Measurements from ENCODE around the gene SVIL. TPM values are rescaled to one million over a fixed set of nuclear protein-coding genes. Genes with fewer than 3 reads are reported as not detected.
A peak's percentile ranks its signal among the peaks of the same experiment; 100 is the strongest.
"Not testable (repeated sequence)": the region's sequence is repeated elsewhere in the genome, so short reads cannot be mapped to it uniquely, and the experiment has no call there.

The SVIL gene
- polyA plus RNA-seq, 4 donors: 6.7 to 26.4 (median 9.8) TPM

GRCh38 chr10:29540016-29540415 lies 94.8 kb downstream of the SVIL start:
- Histone ChIP-seq H3K27me3 (ENCODE audit: control insufficient read depth in 3 of 3, insufficient read depth in 3 of 3, low read length in 3 of 3) (no peaks in the 10 kb centered on the region), H3K9me3 (ENCODE audit: control insufficient read depth in 2 of 2, insufficient read depth in 1 of 2, low read depth in 1 of 2, low read length in 1 of 2) (no peaks in the 10 kb centered on the region), H3K36me3 (ENCODE audit: control insufficient read depth in 3 of 3, insufficient read depth in 2 of 3, low read depth in 1 of 3, low read length in 3 of 3) (peaks cover 0 to 21% (median 0%) of the 10 kb centered on the region in 3 donors), H3K27ac (ENCODE audit: low read depth in 1 of 3, low read length in 2 of 3) (no peak overlapping the region), H3K4me3 (ENCODE audit: low read depth in 1 of 3, low read length in 3 of 3) (no peak overlapping the region), H3K4me1 (ENCODE audit: control insufficient read depth in 3 of 3, insufficient read depth in 2 of 3, low read depth in 1 of 3, low read length in 2 of 3) (peaks cover 0 to 9% (median 0%) of the 10 kb centered on the region in 3 donors)
- no peak for DNase-seq
- FAIRE-seq: no peak
- 90 to 94% (median 93%) methylated on average over 10 of the region's 10 CpGs for WGBS, 3 donors

GRCh38 chr10:29539412-29539811 lies 95.4 kb downstream of the SVIL start:
- WGBS, 3 donors: 84 to 89% (median 87%) methylated on average over 6 of the region's 6 CpGs
- FAIRE-seq (no peak), DNase-seq (no peak)
- H3K27me3 ChIP-seq (ENCODE audit: control insufficient read depth in 3 of 3, insufficient read depth in 3 of 3, low read length in 3 of 3): no peaks in the 10 kb centered on the region
- H3K9me3 ChIP-seq (ENCODE audit: control insufficient read depth in 2 of 2, insufficient read depth in 1 of 2, low read depth in 1 of 2, low read length in 1 of 2): no peaks in the 10 kb centered on the region
- no peak overlapping the region for H3K27ac ChIP-seq (ENCODE audit: low read depth in 1 of 3, low read length in 2 of 3)
- H3K4me3 ChIP-seq (ENCODE audit: low read depth in 1 of 3, low read length in 3 of 3): no peak overlapping the region
- peaks cover 0 to 20% (median 0%) of the 10 kb centered on the region in 3 donors for H3K36me3 ChIP-seq (ENCODE audit: control insufficient read depth in 3 of 3, insufficient read depth in 2 of 3, low read depth in 1 of 3, low read length in 3 of 3)
- peaks cover 0 to 9% (median 2%) of the 10 kb centered on the region in 3 donors for H3K4me1 ChIP-seq (ENCODE audit: control insufficient read depth in 3 of 3, insufficient read depth in 2 of 3, low read depth in 1 of 3, low read length in 2 of 3)

- Histone ChIP-seq H3K9me3 (ENCODE audit: control insufficient read depth in 2 of 2, insufficient read depth in 1 of 2, low read depth in 1 of 2, low read length in 1 of 2) (no peaks in the 10 kb centered on the region), H3K4me1 (ENCODE audit: control insufficient read depth in 3 of 3, insufficient read depth in 2 of 3, low read depth in 1 of 3, low read length in 2 of 3) (peaks cover 0 to 9% (median 2%) of the 10 kb centered on the region in 3 donors), H3K27ac (ENCODE audit: low read depth in 1 of 3, low read length in 2 of 3) (no peak overlapping the region), H3K36me3 (ENCODE audit: control insufficient read depth in 3 of 3, insufficient read depth in 2 of 3, low read depth in 1 of 3, low read length in 3 of 3) (peaks cover 0 to 22% (median 0%) of the 10 kb centered on the region in 3 donors), H3K4me3 (ENCODE audit: low read depth in 1 of 3, low read length in 3 of 3) (no peak overlapping the region), H3K27me3 (ENCODE audit: control insufficient read depth in 3 of 3, insufficient read depth in 3 of 3, low read length in 3 of 3) (no peaks in the 10 kb centered on the region)
- FAIRE-seq (no peak), DNase-seq (no peak)
- WGBS, 3 donors: 85 to 94% (median 86%) methylated on average over 7 of the region's 7 CpGs
These were observed 97.0 kb downstream of the SVIL start for GRCh38 chr10:29537799-29538198.

GRCh38 chr10:29536691-29537090 lies 98.1 kb downstream of the SVIL start:
- not testable (repeated sequence) for H3K4me3 ChIP-seq (ENCODE audit: low read depth in 1 of 3, low read length in 3 of 3); H3K27me3 ChIP-seq (ENCODE audit: control insufficient read depth in 3 of 3, insufficient read depth in 3 of 3, low read length in 3 of 3); H3K4me1 ChIP-seq (ENCODE audit: control insufficient read depth in 3 of 3, insufficient read depth in 2 of 3, low read depth in 1 of 3, low read length in 2 of 3); DNase-seq; H3K27ac ChIP-seq (ENCODE audit: low read depth in 1 of 3, low read length in 2 of 3); H3K9me3 ChIP-seq (ENCODE audit: control insufficient read depth in 2 of 2, insufficient read depth in 1 of 2, low read depth in 1 of 2, low read length in 1 of 2); FAIRE-seq
- 89 to 92% (median 90%) methylated on average over 6 to 8 of the region's 8 CpGs for WGBS, 3 donors
- peaks cover 0 to 29% (median 0%) of the 10 kb centered on the region in 3 donors for H3K36me3 ChIP-seq (ENCODE audit: control insufficient read depth in 3 of 3, insufficient read depth in 2 of 3, low read depth in 1 of 3, low read length in 3 of 3)

- FAIRE-seq: no peak
- WGBS, 3 donors: 47 to 58% (median 52%) methylated on average over 7 of the region's 7 CpGs
- H3K9me3 ChIP-seq (ENCODE audit: control insufficient read depth in 2 of 2, insufficient read depth in 1 of 2, low read depth in 1 of 2, low read length in 1 of 2): no peaks in the 10 kb centered on the region
- H3K27me3 ChIP-seq (ENCODE audit: control insufficient read depth in 3 of 3, insufficient read depth in 3 of 3, low read length in 3 of 3): no peaks in the 10 kb centered on the region
- DNase-seq: no peak
- H3K4me3 ChIP-seq (ENCODE audit: low read depth in 1 of 3, low read length in 3 of 3): no peak overlapping the region
- peak overlapping the region in 1 of 3 donors; percentile 29 for H3K27ac ChIP-seq (ENCODE audit: low read depth in 1 of 3, low read length in 2 of 3)
- H3K36me3 ChIP-seq (ENCODE audit: control insufficient read depth in 3 of 3, insufficient read depth in 2 of 3, low read depth in 1 of 3, low read length in 3 of 3): peaks cover 0 to 26% (median 0%) of the 10 kb centered on the region in 3 donors
- peaks cover 0 to 9% (median 2%) of the 10 kb centered on the region in 3 donors for H3K4me1 ChIP-seq (ENCODE audit: control insufficient read depth in 3 of 3, insufficient read depth in 2 of 3, low read depth in 1 of 3, low read length in 2 of 3)
These were observed 98.9 kb downstream of the SVIL start for GRCh38 chr10:29535778-29536453.

- Histone ChIP-seq H3K36me3 (ENCODE audit: control insufficient read depth in 3 of 3, insufficient read depth in 2 of 3, low read depth in 1 of 3, low read length in 3 of 3) (peaks cover 0 to 25% (median 0%) of the 10 kb centered on the region in 3 donors), H3K27me3 (ENCODE audit: control insufficient read depth in 3 of 3, insufficient read depth in 3 of 3, low read length in 3 of 3) (no peaks in the 10 kb centered on the region), H3K9me3 (ENCODE audit: control insufficient read depth in 2 of 2, insufficient read depth in 1 of 2, low read depth in 1 of 2, low read length in 1 of 2) (no peaks in the 10 kb centered on the region), H3K4me1 (ENCODE audit: control insufficient read depth in 3 of 3, insufficient read depth in 2 of 3, low read depth in 1 of 3, low read length in 2 of 3) (peaks cover 0 to 9% (median 2%) of the 10 kb centered on the region in 3 donors), H3K27ac (ENCODE audit: low read depth in 1 of 3, low read length in 2 of 3) (peak overlapping the region in 2 of 3 donors; percentile 5 to 52), H3K4me3 (ENCODE audit: low read depth in 1 of 3, low read length in 3 of 3) (no peak overlapping the region)
- FAIRE-seq (no peak), DNase-seq (peak; percentile 21 to 61)
- 38 to 57% (median 40%) methylated on average over 11 of the region's 11 CpGs for WGBS, 3 donors
These were observed 99.6 kb downstream of the SVIL start for GRCh38 chr10:29535012-29535777.

GRCh38 chr10:29534590-29534989 lies 100.2 kb downstream of the SVIL start:
- Histone ChIP-seq H3K27me3 (ENCODE audit: control insufficient read depth in 3 of 3, insufficient read depth in 3 of 3, low read length in 3 of 3) (no peaks in the 10 kb centered on the region), H3K36me3 (ENCODE audit: control insufficient read depth in 3 of 3, insufficient read depth in 2 of 3, low read depth in 1 of 3, low read length in 3 of 3) (peaks cover 0 to 30% (median 0%) of the 10 kb centered on the region in 3 donors), H3K27ac (ENCODE audit: low read depth in 1 of 3, low read length in 2 of 3) (no peak overlapping the region), H3K9me3 (ENCODE audit: control insufficient read depth in 2 of 2, insufficient read depth in 1 of 2, low read depth in 1 of 2, low read length in 1 of 2) (no peaks in the 10 kb centered on the region), H3K4me1 (ENCODE audit: control insufficient read depth in 3 of 3, insufficient read depth in 2 of 3, low read depth in 1 of 3, low read length in 2 of 3) (peaks cover 0 to 9% (median 2%) of the 10 kb centered on the region in 3 donors), H3K4me3 (ENCODE audit: low read depth in 1 of 3, low read length in 3 of 3) (no peak overlapping the region)
- WGBS, 3 donors: 64 to 78% (median 75%) methylated on average over 2 of the region's 2 CpGs
- FAIRE-seq (no peak), DNase-seq (no peak)

GRCh38 chr10:29533696-29534285 lies 101.0 kb downstream of the SVIL start:
- FAIRE-seq (no peak), DNase-seq (no peak)
- no peak overlapping the region for H3K4me3 ChIP-seq (ENCODE audit: low read depth in 1 of 3, low read length in 3 of 3)
- H3K4me1 ChIP-seq (ENCODE audit: control insufficient read depth in 3 of 3, insufficient read depth in 2 of 3, low read depth in 1 of 3, low read length in 2 of 3): peaks cover 0 to 9% (median 2%) of the 10 kb centered on the region in 3 donors
- H3K9me3 ChIP-seq (ENCODE audit: control insufficient read depth in 2 of 2, insufficient read depth in 1 of 2, low read depth in 1 of 2, low read length in 1 of 2): no peaks in the 10 kb centered on the region
- 72 to 83% (median 79%) methylated on average over 7 of the region's 7 CpGs for WGBS, 3 donors
- H3K36me3 ChIP-seq (ENCODE audit: control insufficient read depth in 3 of 3, insufficient read depth in 2 of 3, low read depth in 1 of 3, low read length in 3 of 3): peaks cover 0 to 28% (median 0%) of the 10 kb centered on the region in 3 donors
- no peaks in the 10 kb centered on the region for H3K27me3 ChIP-seq (ENCODE audit: control insufficient read depth in 3 of 3, insufficient read depth in 3 of 3, low read length in 3 of 3)
- H3K27ac ChIP-seq (ENCODE audit: low read depth in 1 of 3, low read length in 2 of 3): no peak overlapping the region

Measured in small intestine (tissue), 7 donors.